Glutamatergic neuron (in vitro differentiated cells): Measurements from ENCODE around the gene CBX1. TPM values are rescaled to one million over a fixed set of nuclear protein-coding genes. Genes with fewer than 3 reads are reported as not detected.

ENCODE experiments used
- DNase-seq: peaks from one replicate; pipeline ENCODE4 v3.0.0; 2022
- H3K27ac Mint-ChIP-seq: one replicate; pipeline ENCODE4 v1.8.0; 2020; ENCODE audit warnings: mild to moderate bottlenecking, mixed read lengths, inconsistent platforms; ENCODE audit not compliant: unreplicated experiment
- H3K27me3 Mint-ChIP-seq: one replicate; pipeline ENCODE4 v1.8.0; 2020; ENCODE audit warnings: mild to moderate bottlenecking, moderate library complexity, mixed read lengths, inconsistent platforms; ENCODE audit not compliant: unreplicated experiment
- H3K36me3 Mint-ChIP-seq: one replicate; pipeline ENCODE4 v1.8.0; 2020; ENCODE audit warnings: mild to moderate bottlenecking, mixed read lengths, inconsistent platforms; ENCODE audit not compliant: unreplicated experiment
- H3K4me1 Mint-ChIP-seq: one replicate; pipeline ENCODE4 v1.8.0; 2020; ENCODE audit warnings: mild to moderate bottlenecking, low read depth, mixed read lengths, inconsistent platforms; ENCODE audit not compliant: unreplicated experiment
- H3K4me3 Mint-ChIP-seq: one replicate; pipeline ENCODE4 v1.8.0; 2020; ENCODE audit warnings: mild to moderate bottlenecking, mixed read lengths, inconsistent platforms; ENCODE audit not compliant: unreplicated experiment
- H3K9me3 Mint-ChIP-seq: one replicate; pipeline ENCODE4 v1.8.0; 2020; ENCODE audit warnings: mild to moderate bottlenecking, moderate library complexity, mixed read lengths, inconsistent platforms; ENCODE audit not compliant: unreplicated experiment
- total RNA-seq: library from RNA; stranded (reverse); fragmentation: NEBNext Ultra II Directional; extraction: Animal tissue kit (Norgen Biotek cat#: 25700); gene quantifications from one replicate; pipeline ENCODE4 v1.2.1, GENCODE V29; 2021; ENCODE audit not compliant: unreplicated experiment
- TF ChIP-seq, protein P1 (sequence below): fragments of 200-600 bp; sonication (generic); IDR thresholded peaks from one replicate; pipeline ENCODE4 v1.5.0; 2021; ENCODE audit not compliant: partially characterized antibody, unreplicated experiment

CBX1 gene
- total RNA-seq, 1 donor from 2014 or later: 141 TPM

DNA sequence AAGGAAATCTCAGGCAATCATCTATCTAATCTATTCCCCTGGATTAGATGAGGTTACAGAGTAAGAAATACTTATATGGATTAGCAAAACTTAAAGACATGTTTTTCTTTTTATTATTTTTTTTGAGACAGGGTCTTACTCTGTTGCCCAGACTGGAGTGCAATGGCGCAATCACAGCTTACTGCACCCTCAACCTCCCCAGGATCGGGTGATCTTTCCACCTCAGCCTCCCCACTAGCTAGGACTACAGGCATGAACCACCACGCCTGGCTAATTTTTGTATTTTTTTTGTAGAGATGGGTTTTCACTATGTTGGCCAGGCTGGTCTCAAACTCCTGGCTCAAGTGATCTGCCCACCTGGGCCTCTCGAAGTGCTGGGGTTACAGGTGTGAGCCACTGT lies 56.4 kb downstream of the CBX1 start:
- peaks cover 4% of the 10 kb centered on the region for H3K36me3 Mint-ChIP-seq
- peaks cover 25% of the 10 kb centered on the region for H3K9me3 Mint-ChIP-seq
- H3K4me3 Mint-ChIP-seq: peak overlapping the region; percentile 99
- TF ChIP-seq, protein P1, sequence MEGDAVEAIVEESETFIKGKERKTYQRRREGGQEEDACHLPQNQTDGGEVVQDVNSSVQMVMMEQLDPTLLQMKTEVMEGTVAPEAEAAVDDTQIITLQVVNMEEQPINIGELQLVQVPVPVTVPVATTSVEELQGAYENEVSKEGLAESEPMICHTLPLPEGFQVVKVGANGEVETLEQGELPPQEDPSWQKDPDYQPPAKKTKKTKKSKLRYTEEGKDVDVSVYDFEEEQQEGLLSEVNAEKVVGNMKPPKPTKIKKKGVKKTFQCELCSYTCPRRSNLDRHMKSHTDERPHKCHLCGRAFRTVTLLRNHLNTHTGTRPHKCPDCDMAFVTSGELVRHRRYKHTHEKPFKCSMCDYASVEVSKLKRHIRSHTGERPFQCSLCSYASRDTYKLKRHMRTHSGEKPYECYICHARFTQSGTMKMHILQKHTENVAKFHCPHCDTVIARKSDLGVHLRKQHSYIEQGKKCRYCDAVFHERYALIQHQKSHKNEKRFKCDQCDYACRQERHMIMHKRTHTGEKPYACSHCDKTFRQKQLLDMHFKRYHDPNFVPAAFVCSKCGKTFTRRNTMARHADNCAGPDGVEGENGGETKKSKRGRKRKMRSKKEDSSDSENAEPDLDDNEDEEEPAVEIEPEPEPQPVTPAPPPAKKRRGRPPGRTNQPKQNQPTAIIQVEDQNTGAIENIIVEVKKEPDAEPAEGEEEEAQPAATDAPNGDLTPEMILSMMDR: no peak
- DNase-seq: no peak
- peaks cover 17% of the 10 kb centered on the region for H3K27me3 Mint-ChIP-seq
- H3K4me1 Mint-ChIP-seq: peaks cover 32% of the 10 kb centered on the region
- H3K27ac Mint-ChIP-seq: peak overlapping the region; percentile 89

DNA sequence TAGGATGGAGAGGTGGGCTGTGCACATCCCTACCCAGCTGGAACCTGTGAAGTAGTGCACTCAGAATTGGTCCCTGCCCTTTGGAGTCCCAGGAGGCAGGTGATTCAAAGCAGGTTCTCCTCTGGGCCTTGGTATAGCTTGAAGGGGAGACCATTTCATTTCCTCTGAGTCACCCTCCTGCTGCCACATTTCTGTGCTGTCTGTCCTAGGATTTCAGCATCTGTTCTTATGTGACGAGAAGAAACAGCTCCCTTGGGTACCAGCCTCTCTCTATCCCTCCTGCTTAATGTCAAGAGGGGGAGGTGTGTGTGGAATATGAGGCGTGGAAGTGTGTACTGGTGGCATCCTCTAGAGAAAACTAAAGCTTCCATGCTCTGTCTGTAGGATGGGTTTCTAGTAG lies 58.1 kb downstream of the CBX1 start:
- DNase-seq: no peak
- Mint-ChIP-seq H3K27ac (peak overlapping the region; percentile 89), H3K36me3 (no peaks in the 10 kb centered on the region), H3K27me3 (peaks cover 17% of the 10 kb centered on the region), H3K4me1 (peaks cover 31% of the 10 kb centered on the region), H3K4me3 (peak overlapping the region; percentile 42), H3K9me3 (peaks cover 15% of the 10 kb centered on the region)
- TF ChIP-seq, protein P1: no peak

DNA sequence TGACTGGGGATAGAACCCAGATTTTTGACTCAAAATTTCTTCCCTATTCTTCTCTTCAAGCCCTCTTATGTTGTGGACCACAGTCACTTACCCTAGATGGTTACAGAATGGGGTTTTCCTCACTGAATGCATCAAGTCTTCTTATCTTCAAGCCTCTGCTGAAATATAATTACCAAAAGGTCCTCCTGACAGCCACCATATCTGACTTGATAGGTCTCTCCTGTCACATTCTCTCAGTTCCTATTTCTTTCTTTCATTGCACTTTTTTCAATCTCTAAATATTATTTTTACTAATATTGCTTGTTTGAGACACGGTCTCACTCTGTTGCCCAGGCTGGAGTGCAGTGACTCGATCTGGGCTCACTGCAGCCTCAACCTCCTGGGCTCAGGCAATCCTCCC lies 62.6 kb downstream of the CBX1 start:
- no peak overlapping the region for H3K4me3 Mint-ChIP-seq
- TF ChIP-seq, protein P1: no peak
- peaks cover 16% of the 10 kb centered on the region for H3K27me3 Mint-ChIP-seq
- H3K36me3 Mint-ChIP-seq: no peaks in the 10 kb centered on the region
- H3K9me3 Mint-ChIP-seq: peaks cover 4% of the 10 kb centered on the region
- no peak for DNase-seq
- H3K27ac Mint-ChIP-seq: no peak overlapping the region
- H3K4me1 Mint-ChIP-seq: peaks cover 14% of the 10 kb centered on the region

DNA sequence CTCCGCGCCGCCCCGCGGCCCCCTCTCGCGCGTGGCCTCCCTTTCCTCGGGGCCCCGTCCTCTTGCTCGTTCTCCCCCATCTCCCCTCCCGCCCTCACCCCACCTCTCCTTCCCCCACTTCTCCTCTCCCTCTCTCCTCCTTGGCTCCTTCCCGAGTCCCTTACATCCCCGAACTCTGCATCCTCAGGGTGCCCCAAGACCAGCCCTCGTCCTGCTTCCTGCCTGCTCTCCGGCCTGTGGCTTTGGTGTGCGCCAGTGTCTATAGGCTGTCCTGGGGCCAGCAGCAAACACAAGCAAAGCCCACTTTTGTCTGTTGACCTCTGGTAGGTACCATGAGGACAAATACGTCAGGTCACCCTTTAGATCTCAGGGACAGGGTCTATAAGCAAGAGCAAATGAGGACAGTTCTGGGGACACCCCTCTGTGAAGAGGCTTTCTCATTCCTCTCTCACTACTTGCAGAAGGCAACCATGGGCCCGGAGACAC lies 63.4 kb downstream of the CBX1 start:
- H3K27ac Mint-ChIP-seq: no peak overlapping the region
- H3K4me1 Mint-ChIP-seq: peaks cover 10% of the 10 kb centered on the region
- TF ChIP-seq, protein P1: no peak
- peaks cover 17% of the 10 kb centered on the region for H3K27me3 Mint-ChIP-seq
- no peaks in the 10 kb centered on the region for H3K36me3 Mint-ChIP-seq
- H3K4me3 Mint-ChIP-seq: peak overlapping the region; percentile 82
- DNase-seq: no peak
- H3K9me3 Mint-ChIP-seq: peaks cover 5% of the 10 kb centered on the region

DNA sequence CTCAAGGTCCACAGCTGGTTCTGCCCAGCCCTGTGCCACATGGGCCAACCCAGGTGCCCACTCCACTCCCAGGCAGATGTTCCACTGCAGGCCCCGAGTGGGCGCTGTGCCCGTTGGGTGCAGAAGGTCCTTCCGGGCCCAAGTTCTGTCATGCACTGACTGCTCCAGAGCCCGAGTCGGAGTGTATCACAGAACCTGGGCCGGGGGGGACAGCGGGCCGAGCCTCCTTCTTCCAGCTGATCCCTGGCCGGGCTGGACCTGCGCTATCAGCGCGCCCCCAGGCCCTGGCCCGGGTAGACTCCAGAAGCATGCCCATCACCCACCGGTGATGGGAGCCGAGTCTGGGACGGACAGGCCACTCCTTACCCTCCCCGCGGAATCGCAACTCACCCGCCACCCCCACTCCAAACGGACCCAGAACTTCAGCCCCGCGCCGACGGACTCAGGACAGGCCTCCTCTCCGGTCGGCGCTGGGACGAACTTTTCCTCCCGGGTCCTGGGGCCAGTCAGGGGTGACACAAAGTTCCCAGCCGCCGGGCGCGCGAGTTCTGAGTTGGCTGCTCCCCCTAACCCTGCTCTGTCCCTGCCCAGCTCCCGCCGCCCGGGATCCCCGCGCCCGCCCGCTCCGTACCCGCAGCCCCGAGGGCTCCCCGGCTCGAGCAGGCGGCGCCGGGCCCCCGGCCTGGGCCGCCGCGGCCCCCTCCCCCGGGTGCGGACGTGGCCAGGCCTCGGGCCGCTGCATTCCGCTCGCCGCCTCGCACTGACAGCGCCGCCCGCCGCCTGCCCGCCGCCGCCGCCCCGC lies 64.0 kb downstream of the CBX1 start, which contains the start of gene COPZ2:
Gene COPZ2 (minus strand): TSS at position 762 of the 802 bp plus-strand sequence. CDS start 20 bp downstream, at position 742.
- no peaks in the 10 kb centered on the region for H3K36me3 Mint-ChIP-seq
- TF ChIP-seq, protein P1: no peak
- peaks cover 15% of the 10 kb centered on the region for H3K27me3 Mint-ChIP-seq
- DNase-seq: peak; percentile 42
- H3K27ac Mint-ChIP-seq: no peak within 1 kb of the TSS
- H3K4me3 Mint-ChIP-seq: peak within 1 kb of the TSS; percentile 82
- peaks cover 7% of the 10 kb centered on the region for H3K4me1 Mint-ChIP-seq
- H3K9me3 Mint-ChIP-seq: peaks cover 4% of the 10 kb centered on the region
